Islet of Langerhans (tissue), 1 donor: ENCODE measurements around the gene DEPDC4.
A peak's percentile ranks its signal among the peaks of the same experiment; 100 is the strongest.
"Not testable (repeated sequence)": the region's sequence is repeated elsewhere in the genome, so short reads cannot be mapped to it uniquely, and the experiment has no call there.

Source experiments
- FAIRE-seq: peaks from one replicate; lab custom pipeline; 2011; peaks lifted over from hg19 to GRCh38; lab: Jason Lieb, UNC

DEPDC4 gene

GRCh38 chr12:100266835-100267602 lies at the start of gene DEPDC4, which contains the start of gene SCYL2:
Gene DEPDC4 (minus strand): TSS chr12:100267079. CDS start chr12:100267076, 3 bp downstream.
Gene SCYL2 (plus strand): TSS chr12:100267177. CDS start chr12:100282971, 15,794 bp downstream.
- FAIRE-seq: no peak

DNA sequence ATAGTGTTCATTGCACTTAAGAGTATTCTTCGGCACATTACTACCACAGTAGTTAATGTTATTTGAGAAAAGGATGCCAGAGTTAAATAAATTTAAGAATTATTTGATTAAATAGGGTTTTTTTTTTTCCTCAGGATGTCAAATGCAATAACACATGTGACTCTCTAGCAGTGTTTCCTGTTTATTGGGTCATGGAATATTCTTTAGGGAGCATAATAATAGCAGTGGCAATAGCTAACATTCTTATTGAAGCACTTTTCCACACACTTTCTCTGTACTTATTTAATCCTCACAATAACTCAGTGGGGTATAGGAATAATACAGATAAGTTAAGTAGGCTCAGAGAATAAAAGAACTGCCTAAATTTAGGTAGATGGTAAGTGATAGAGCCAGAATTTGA lies 44.4 kb upstream of the DEPDC4 start:
- FAIRE-seq: no peak

- FAIRE-seq: not testable (repeated sequence)
These were observed 41.3 kb upstream of the DEPDC4 start for GRCh38 chr12:100308138-100308537.

DNA sequence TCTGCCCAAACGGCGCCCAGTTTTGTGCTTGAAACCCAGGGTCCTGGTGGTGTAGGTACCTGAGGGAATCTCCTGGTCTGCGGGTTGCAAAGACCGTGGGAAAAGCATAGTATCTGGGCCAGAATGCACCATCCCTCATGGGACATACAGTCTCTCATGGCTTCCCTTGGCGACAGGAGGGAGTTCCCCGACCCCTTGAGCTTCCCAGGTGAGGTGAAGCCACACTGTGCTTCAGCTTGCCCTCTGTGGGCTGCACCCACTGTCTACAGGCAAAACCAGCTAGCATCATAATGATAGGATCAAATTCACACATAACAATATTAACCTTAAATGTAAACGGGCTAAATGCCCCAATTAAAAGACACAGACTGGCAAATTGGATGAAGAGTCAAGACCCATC lies 37.5 kb upstream of the DEPDC4 start:
- FAIRE-seq: not testable (repeated sequence)

GRCh38 chr12:100303831-100304230 lies 37.0 kb upstream of the DEPDC4 start:
- FAIRE-seq: no peak

DNA sequence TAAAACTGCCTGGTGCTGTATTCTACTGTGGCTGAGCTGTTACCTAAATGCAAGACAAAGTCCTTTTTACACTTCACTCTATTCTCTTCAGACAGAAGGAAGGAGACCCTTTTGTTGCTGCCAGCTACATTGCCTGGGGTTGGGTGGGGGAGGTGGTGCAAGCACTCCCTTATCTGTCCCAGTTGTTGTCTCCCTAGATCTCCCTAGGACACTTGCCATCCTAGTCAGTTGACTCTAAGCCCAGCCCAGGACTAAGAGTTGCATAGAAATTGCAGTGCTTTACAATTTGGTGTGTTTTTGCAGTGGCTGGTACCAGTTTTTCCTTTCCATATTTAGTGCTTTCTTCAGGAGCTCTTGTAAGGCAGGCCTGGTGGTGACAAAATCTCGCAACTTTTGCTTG lies 35.2 kb upstream of the DEPDC4 start:
- no peak for FAIRE-seq

GRCh38 chr12:100295764-100296555 lies 29.1 kb upstream of the DEPDC4 start:
- FAIRE-seq: no peak

- FAIRE-seq: not testable (repeated sequence)
These were observed 27.5 kb upstream of the DEPDC4 start for GRCh38 chr12:100294366-100294765.

DNA sequence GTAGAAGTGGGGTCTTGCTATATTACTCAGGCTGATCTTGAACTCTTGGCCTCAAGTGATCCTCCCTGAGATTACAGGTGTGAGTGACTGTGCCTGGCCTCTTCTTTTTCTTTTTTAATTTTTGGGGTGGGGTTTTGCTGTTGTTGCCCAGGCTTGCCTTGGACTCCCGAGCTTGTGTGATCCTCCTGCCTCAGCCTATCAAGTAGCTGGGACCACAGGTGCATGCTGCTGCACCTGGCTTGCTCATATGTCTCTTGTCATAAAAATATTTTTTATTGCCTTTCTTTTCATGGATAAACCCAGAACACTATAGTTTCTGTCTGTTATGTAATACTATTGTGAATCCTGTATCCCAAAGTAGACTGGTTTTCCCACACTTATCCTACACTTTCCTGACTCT lies 26.1 kb upstream of the DEPDC4 start:
- FAIRE-seq: no peak

DNA sequence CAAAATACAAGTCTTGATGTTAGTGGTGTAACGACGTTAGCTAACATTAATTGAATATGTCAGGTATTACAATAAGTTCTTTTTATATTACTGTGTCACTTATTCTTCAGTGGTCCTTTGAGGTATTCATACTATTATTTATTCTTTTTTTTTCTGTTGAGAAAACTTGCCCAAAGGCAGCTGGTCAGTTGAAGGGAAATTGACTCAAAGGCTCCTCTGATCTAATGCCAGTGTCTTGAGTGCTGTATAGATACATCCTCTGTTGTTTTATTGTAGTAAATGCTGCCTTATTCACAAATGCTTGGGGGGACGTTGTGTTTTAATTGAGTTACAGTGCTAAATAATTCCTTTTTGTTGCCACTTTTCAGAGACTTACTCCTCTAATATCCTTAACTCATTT lies 23.1 kb upstream of the DEPDC4 start:
- no peak for FAIRE-seq

DNA sequence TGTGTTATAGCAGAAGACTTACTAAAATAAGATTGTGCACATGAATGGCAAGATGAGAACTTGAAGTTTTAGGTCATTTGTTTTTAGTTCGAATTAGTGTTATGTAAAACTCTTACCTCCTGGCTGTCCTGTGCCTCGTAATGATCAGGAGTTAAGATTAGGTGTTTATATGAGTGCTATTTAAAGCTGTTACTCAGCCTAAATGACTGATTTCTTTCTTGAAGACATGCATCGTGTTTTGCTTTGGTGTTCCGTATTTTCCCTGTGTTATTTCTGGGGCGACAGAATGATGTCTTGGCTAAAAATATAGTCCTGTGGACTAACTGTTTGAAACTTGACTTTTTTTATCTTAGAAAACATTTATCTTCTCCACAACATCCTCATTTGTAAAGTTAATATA lies 22.2 kb upstream of the DEPDC4 start:
- FAIRE-seq: no peak

- not testable (repeated sequence) for FAIRE-seq
These were observed 17.7 kb upstream of the DEPDC4 start for GRCh38 chr12:100284556-100284955.

- FAIRE-seq: no peak
These were observed 12.8 kb upstream of the DEPDC4 start for GRCh38 chr12:100279607-100280244.

DNA sequence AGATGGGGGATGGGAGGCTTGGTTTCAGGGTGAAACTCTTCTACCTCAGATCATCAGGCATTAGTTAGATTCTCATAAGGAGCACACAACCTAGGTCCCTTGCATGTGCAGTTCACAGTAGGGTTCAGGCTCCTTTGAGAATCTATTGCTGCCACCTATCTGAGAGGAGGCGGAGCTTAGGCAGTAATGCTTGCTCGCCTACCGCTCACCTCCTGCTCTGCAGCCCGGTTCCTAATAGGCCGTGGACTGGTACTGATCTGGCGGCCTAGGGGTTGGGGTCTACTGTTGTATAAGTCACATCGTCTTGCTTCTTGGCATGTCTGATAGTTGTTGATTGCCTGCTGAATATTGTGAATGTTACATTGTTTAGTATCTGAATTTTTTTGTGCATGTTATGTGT lies 12.3 kb upstream of the DEPDC4 start:
- FAIRE-seq: no peak

GRCh38 chr12:100274291-100274690 lies 7.4 kb upstream of the DEPDC4 start:
- no peak for FAIRE-seq

DNA sequence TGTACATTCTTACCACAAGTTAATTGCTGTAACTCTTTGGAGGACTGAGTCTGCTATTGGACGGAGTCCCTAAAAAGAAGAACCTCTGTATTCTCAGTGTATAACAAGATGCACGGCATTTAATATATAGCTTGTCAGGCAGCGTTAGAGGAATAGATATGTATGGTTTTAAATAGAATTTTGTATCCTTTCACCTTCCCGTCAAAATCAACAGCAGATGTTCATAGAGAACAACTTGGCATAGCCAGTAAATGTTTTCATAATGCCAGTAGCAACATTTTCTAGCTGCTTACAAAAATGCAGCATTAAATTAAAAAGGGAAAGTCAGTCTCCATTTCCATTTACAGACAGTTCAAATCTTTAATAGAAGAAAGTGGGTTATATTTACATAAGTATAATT lies 6.9 kb upstream of the DEPDC4 start:
- FAIRE-seq: no peak

- peak; percentile 13 for FAIRE-seq
These were observed 2.1 kb upstream of the DEPDC4 start for GRCh38 chr12:100268835-100269564.

DNA sequence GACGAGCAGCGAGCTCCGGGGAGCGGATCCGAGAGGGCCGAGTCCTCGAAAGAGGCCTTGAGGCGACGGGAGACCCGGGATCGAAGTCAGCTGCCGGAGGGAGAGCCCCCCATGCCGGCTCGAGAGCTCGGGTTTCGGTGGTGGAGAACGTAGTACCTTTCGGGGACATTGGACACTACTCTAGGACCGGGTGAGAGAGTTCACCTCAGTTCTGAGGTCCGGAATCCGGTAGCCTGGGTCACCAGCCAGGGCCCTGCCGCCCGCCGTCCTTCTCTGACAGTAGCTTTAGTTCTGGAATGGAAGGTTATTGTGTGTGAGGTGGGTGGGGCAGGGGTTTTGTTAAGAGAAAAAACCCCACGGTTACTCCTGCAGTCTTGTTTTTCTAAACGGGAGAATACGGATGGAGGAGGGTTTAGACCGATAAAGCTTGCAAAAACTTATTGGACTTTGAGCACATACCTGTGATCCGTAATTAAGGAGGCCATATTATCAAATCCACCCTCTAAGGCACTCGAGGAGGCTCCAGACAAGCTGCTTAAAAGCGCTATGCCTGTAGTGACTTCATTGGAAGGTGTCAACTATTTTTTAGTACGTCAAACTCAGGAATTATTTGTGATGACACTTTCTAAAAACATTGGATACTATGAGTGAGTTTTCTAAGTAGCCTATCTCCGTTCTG lies 863 bp upstream of the DEPDC4 start:
- no peak for FAIRE-seq

DNA sequence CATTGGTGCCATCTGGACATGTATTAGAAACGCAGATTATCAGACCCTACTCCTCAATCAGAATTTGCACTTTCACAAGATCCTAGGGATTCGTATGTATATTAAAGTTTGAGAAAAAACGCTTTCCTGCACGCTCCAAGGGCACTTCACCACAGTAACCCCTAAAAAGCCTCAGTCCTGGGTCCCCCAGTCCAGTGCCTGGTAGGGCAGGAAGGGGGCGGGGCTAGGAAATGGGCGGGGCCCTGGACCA lies 369 bp downstream of the DEPDC4 start:
- no peak for FAIRE-seq

- FAIRE-seq: no peak
These were observed 921 bp downstream of the DEPDC4 start for GRCh38 chr12:100265732-100266584.

GRCh38 chr12:100265107-100265506 lies 1.8 kb downstream of the DEPDC4 start:
- not testable (repeated sequence) for FAIRE-seq
